ENCODE results near the gene CD302. TPM values are rescaled to one million over a fixed set of nuclear protein-coding genes. Genes with fewer than 3 reads are reported as not detected.
"Not testable (repeated sequence)": the region's sequence is repeated elsewhere in the genome, so short reads cannot be mapped to it uniquely, and the experiment has no call there.

Gene CD302
- polyA plus RNA-seq, 4 donors, result 12.1 to 36.6 (median 23.2) TPM

- Histone ChIP-seq H3K27me3 (ENCODE audit: control insufficient read depth in 3 of 3, insufficient read depth in 3 of 3, low read length in 3 of 3) (no peaks in the 10 kb centered on the region), H3K4me1 (ENCODE audit: control insufficient read depth in 3 of 3, insufficient read depth in 2 of 3, low read depth in 1 of 3, low read length in 2 of 3) (no peaks in the 10 kb centered on the region), H3K27ac (ENCODE audit: low read depth in 1 of 3, low read length in 2 of 3) (no peak overlapping the region), H3K4me3 (ENCODE audit: low read depth in 1 of 3, low read length in 3 of 3) (no peak overlapping the region), H3K36me3 (ENCODE audit: control insufficient read depth in 3 of 3, insufficient read depth in 2 of 3, low read depth in 1 of 3, low read length in 3 of 3) (peaks cover 12 to 31% (median 12%) of the 10 kb centered on the region in 3 donors), H3K9me3 (ENCODE audit: control insufficient read depth in 2 of 2, insufficient read depth in 1 of 2, low read depth in 1 of 2, low read length in 1 of 2) (no peaks in the 10 kb centered on the region)
- 93 to 97% (median 95%) methylated on average over 15 of the region's 15 CpGs for WGBS, 3 donors
- FAIRE-seq, result no peak
- no peak for DNase-seq
Observed at GRCh38 chr2:159738509-159739390, 59.3 kb downstream of the CD302 start.

GRCh38 chr2:159737917-159738296 lies 60.1 kb downstream of the CD302 start:
- Histone ChIP-seq H3K27me3 (ENCODE audit: control insufficient read depth in 3 of 3, insufficient read depth in 3 of 3, low read length in 3 of 3) (no peaks in the 10 kb centered on the region), H3K27ac (ENCODE audit: low read depth in 1 of 3, low read length in 2 of 3) (no peak overlapping the region), H3K4me3 (ENCODE audit: low read depth in 1 of 3, low read length in 3 of 3) (no peak overlapping the region), H3K9me3 (ENCODE audit: control insufficient read depth in 2 of 2, insufficient read depth in 1 of 2, low read depth in 1 of 2, low read length in 1 of 2) (no peaks in the 10 kb centered on the region), H3K4me1 (ENCODE audit: control insufficient read depth in 3 of 3, insufficient read depth in 2 of 3, low read depth in 1 of 3, low read length in 2 of 3) (no peaks in the 10 kb centered on the region), H3K36me3 (ENCODE audit: control insufficient read depth in 3 of 3, insufficient read depth in 2 of 3, low read depth in 1 of 3, low read length in 3 of 3) (peaks cover 12 to 32% (median 12%) of the 10 kb centered on the region in 3 donors)
- 95 to 99% (median 98%) methylated on average over 11 of the region's 11 CpGs for WGBS, 3 donors
- DNase-seq, result no peak
- FAIRE-seq, result no peak

GRCh38 chr2:159737292-159737916 lies 60.6 kb downstream of the CD302 start:
- Histone ChIP-seq H3K4me1 (ENCODE audit: control insufficient read depth in 3 of 3, insufficient read depth in 2 of 3, low read depth in 1 of 3, low read length in 2 of 3) (no peaks in the 10 kb centered on the region), H3K36me3 (ENCODE audit: control insufficient read depth in 3 of 3, insufficient read depth in 2 of 3, low read depth in 1 of 3, low read length in 3 of 3) (peaks cover 12 to 31% (median 15%) of the 10 kb centered on the region in 3 donors), H3K27ac (ENCODE audit: low read depth in 1 of 3, low read length in 2 of 3) (no peak overlapping the region), H3K9me3 (ENCODE audit: control insufficient read depth in 2 of 2, insufficient read depth in 1 of 2, low read depth in 1 of 2, low read length in 1 of 2) (no peaks in the 10 kb centered on the region), H3K27me3 (ENCODE audit: control insufficient read depth in 3 of 3, insufficient read depth in 3 of 3, low read length in 3 of 3) (no peaks in the 10 kb centered on the region), H3K4me3 (ENCODE audit: low read depth in 1 of 3, low read length in 3 of 3) (no peak overlapping the region)
- WGBS, 3 donors, result 96 to 100% (median 98%) methylated on average over 1 of the region's 1 CpG
- FAIRE-seq (no peak), DNase-seq (no peak)

GRCh38 chr2:159736048-159736447 lies 62.0 kb downstream of the CD302 start:
- H3K4me1 ChIP-seq (ENCODE audit: control insufficient read depth in 3 of 3, insufficient read depth in 2 of 3, low read depth in 1 of 3, low read length in 2 of 3), result no peaks in the 10 kb centered on the region
- 78 to 80% (median 78%) methylated on average over 3 of the region's 3 CpGs for WGBS, 3 donors
- no peak for DNase-seq
- H3K36me3 ChIP-seq (ENCODE audit: control insufficient read depth in 3 of 3, insufficient read depth in 2 of 3, low read depth in 1 of 3, low read length in 3 of 3), result peaks cover 12 to 40% (median 16%) of the 10 kb centered on the region in 3 donors
- no peak overlapping the region for H3K4me3 ChIP-seq (ENCODE audit: low read depth in 1 of 3, low read length in 3 of 3)
- H3K27me3 ChIP-seq (ENCODE audit: control insufficient read depth in 3 of 3, insufficient read depth in 3 of 3, low read length in 3 of 3), result no peaks in the 10 kb centered on the region
- no peaks in the 10 kb centered on the region for H3K9me3 ChIP-seq (ENCODE audit: control insufficient read depth in 2 of 2, insufficient read depth in 1 of 2, low read depth in 1 of 2, low read length in 1 of 2)
- H3K27ac ChIP-seq (ENCODE audit: low read depth in 1 of 3, low read length in 2 of 3), result no peak overlapping the region
- no peak for FAIRE-seq

GRCh38 chr2:159735648-159736047 lies 62.4 kb downstream of the CD302 start:
- no peaks in the 10 kb centered on the region for H3K4me1 ChIP-seq (ENCODE audit: control insufficient read depth in 3 of 3, insufficient read depth in 2 of 3, low read depth in 1 of 3, low read length in 2 of 3)
- no peaks in the 10 kb centered on the region for H3K27me3 ChIP-seq (ENCODE audit: control insufficient read depth in 3 of 3, insufficient read depth in 3 of 3, low read length in 3 of 3)
- no peak overlapping the region for H3K4me3 ChIP-seq (ENCODE audit: low read depth in 1 of 3, low read length in 3 of 3)
- DNase-seq (no peak), FAIRE-seq (no peak)
- H3K36me3 ChIP-seq (ENCODE audit: control insufficient read depth in 3 of 3, insufficient read depth in 2 of 3, low read depth in 1 of 3, low read length in 3 of 3), result peaks cover 12 to 44% (median 16%) of the 10 kb centered on the region in 3 donors
- H3K9me3 ChIP-seq (ENCODE audit: control insufficient read depth in 2 of 2, insufficient read depth in 1 of 2, low read depth in 1 of 2, low read length in 1 of 2), result no peaks in the 10 kb centered on the region
- H3K27ac ChIP-seq (ENCODE audit: low read depth in 1 of 3, low read length in 2 of 3), result no peak overlapping the region
- 92 to 97% (median 96%) methylated on average over 1 of the region's 1 CpG for WGBS, 3 donors

- 70 to 86% (median 83%) methylated on average over 3 of the region's 3 CpGs for WGBS, 3 donors
- H3K9me3 ChIP-seq (ENCODE audit: control insufficient read depth in 2 of 2, insufficient read depth in 1 of 2, low read depth in 1 of 2, low read length in 1 of 2), result no peaks in the 10 kb centered on the region
- no peaks in the 10 kb centered on the region for H3K4me1 ChIP-seq (ENCODE audit: control insufficient read depth in 3 of 3, insufficient read depth in 2 of 3, low read depth in 1 of 3, low read length in 2 of 3)
- H3K4me3 ChIP-seq (ENCODE audit: low read depth in 1 of 3, low read length in 3 of 3), result no peak overlapping the region
- H3K27ac ChIP-seq (ENCODE audit: low read depth in 1 of 3, low read length in 2 of 3), result no peak overlapping the region
- DNase-seq, result no peak
- peaks cover 0 to 29% (median 11%) of the 10 kb centered on the region in 3 donors for H3K36me3 ChIP-seq (ENCODE audit: control insufficient read depth in 3 of 3, insufficient read depth in 2 of 3, low read depth in 1 of 3, low read length in 3 of 3)
- no peaks in the 10 kb centered on the region for H3K27me3 ChIP-seq (ENCODE audit: control insufficient read depth in 3 of 3, insufficient read depth in 3 of 3, low read length in 3 of 3)
- FAIRE-seq, result no peak
Observed at GRCh38 chr2:159728629-159729028, 69.4 kb downstream of the CD302 start.

GRCh38 chr2:159725713-159726112 lies 72.3 kb downstream of the CD302 start:
- Histone ChIP-seq H3K36me3 (ENCODE audit: control insufficient read depth in 3 of 3, insufficient read depth in 2 of 3, low read depth in 1 of 3, low read length in 3 of 3) (peaks cover 0 to 14% (median 6%) of the 10 kb centered on the region in 3 donors), H3K4me3 (ENCODE audit: low read depth in 1 of 3, low read length in 3 of 3) (no peak overlapping the region), H3K27ac (ENCODE audit: low read depth in 1 of 3, low read length in 2 of 3) (no peak overlapping the region), H3K27me3 (ENCODE audit: control insufficient read depth in 3 of 3, insufficient read depth in 3 of 3, low read length in 3 of 3) (no peaks in the 10 kb centered on the region), H3K9me3 (ENCODE audit: control insufficient read depth in 2 of 2, insufficient read depth in 1 of 2, low read depth in 1 of 2, low read length in 1 of 2) (no peaks in the 10 kb centered on the region), H3K4me1 (ENCODE audit: control insufficient read depth in 3 of 3, insufficient read depth in 2 of 3, low read depth in 1 of 3, low read length in 2 of 3) (no peaks in the 10 kb centered on the region)
- FAIRE-seq, result no peak
- WGBS, 3 donors, result 92 to 96% (median 94%) methylated on average over 3 of the region's 3 CpGs
- DNase-seq, result no peak

GRCh38 chr2:159724795-159725572 lies 73.0 kb downstream of the CD302 start:
- WGBS, 3 donors, result 80 to 90% (median 87%) methylated on average over 6 of the region's 6 CpGs
- not testable (repeated sequence) for FAIRE-seq; H3K9me3 ChIP-seq (ENCODE audit: control insufficient read depth in 2 of 2, insufficient read depth in 1 of 2, low read depth in 1 of 2, low read length in 1 of 2); H3K27ac ChIP-seq (ENCODE audit: low read depth in 1 of 3, low read length in 2 of 3); H3K4me3 ChIP-seq (ENCODE audit: low read depth in 1 of 3, low read length in 3 of 3); H3K4me1 ChIP-seq (ENCODE audit: control insufficient read depth in 3 of 3, insufficient read depth in 2 of 3, low read depth in 1 of 3, low read length in 2 of 3); H3K27me3 ChIP-seq (ENCODE audit: control insufficient read depth in 3 of 3, insufficient read depth in 3 of 3, low read length in 3 of 3); DNase-seq
- peaks cover 0 to 17% (median 5%) of the 10 kb centered on the region in 3 donors for H3K36me3 ChIP-seq (ENCODE audit: control insufficient read depth in 3 of 3, insufficient read depth in 2 of 3, low read depth in 1 of 3, low read length in 3 of 3)
